Common myeloid progenitor, CD34-positive (primary cell): ENCODE results near the gene PHKG2.

Source experiments
- CTCF ChIA-PET: fragments of 350-600 bp; sonication (Branson Sonifier 250); formaldehyde crosslinking; loops from one replicate; lab custom pipeline; 2021; ENCODE audit warnings: antibody characterized with exemption; lab: Charles Lee
- POLR2A ChIA-PET: fragments of 350-600 bp; sonication (Branson Sonifier 250); formaldehyde crosslinking; loops from one replicate; lab custom pipeline; 2021; ENCODE audit warnings: antibody characterized with exemption; lab: Charles Lee
- DNase-seq, 3 donors: peaks; one replicate each; pipeline versions ENCODE4 v3.0.0 to v3.0.0-alpha.2; 2013
- H3K27ac ChIP-seq, 2 experiments: 1 replicate in 1 of 2; 2 replicates in 1 of 2; pipeline ENCODE4 v1.7.0; 2013; ENCODE audit warnings: inconsistent platforms in 2 of 2, low read length in 2 of 2, mild to moderate bottlenecking in 2 of 2, low read depth in 1 of 2, moderate library complexity in 1 of 2; ENCODE audit not compliant: severe bottlenecking in 2 of 2, insufficient read depth in 1 of 2, poor library complexity in 1 of 2
- H3K27me3 ChIP-seq, 5 experiments: replicated peaks in 2 of 5; 1 replicate in 3 of 5; 2 replicates in 2 of 5; pipeline versions ENCODE4 v1.6.1 to v1.7.0; 2013; ENCODE audit warnings: low read length in 4 of 5, mild to moderate bottlenecking in 2 of 5, moderate library complexity in 2 of 5, inconsistent platforms in 1 of 5; ENCODE audit not compliant: insufficient read depth in 5 of 5, control insufficient read depth in 4 of 5
- H3K36me3 ChIP-seq, 4 experiments: 1 replicate in 2 of 4; 2 replicates in 2 of 4; pipeline versions ENCODE4 v1.6.1 to v1.7.0; 2013; ENCODE audit warnings: low read length in 3 of 4, control low read depth in 1 of 4, mild to moderate bottlenecking in 1 of 4; ENCODE audit not compliant: control insufficient read depth in 4 of 4, insufficient read depth in 4 of 4
- H3K4me1 ChIP-seq, 4 experiments: 1 replicate in 3 of 4; 2 replicates in 1 of 4; pipeline versions ENCODE4 v1.6.1 to v1.7.1; 2013; ENCODE audit warnings: low read length in 3 of 4, mild to moderate bottlenecking in 3 of 4, control low read depth in 1 of 4, inconsistent platforms in 1 of 4, moderate library complexity in 1 of 4; ENCODE audit not compliant: control insufficient read depth in 4 of 4, insufficient read depth in 4 of 4; ENCODE audit errors: control extremely low read depth in 1 of 4
- H3K4me3 ChIP-seq, 7 experiments: 1 replicate in 4 of 7; 2 replicates in 3 of 7; pipeline versions ENCODE4 v1.5.1 to v1.7.0; 2013; ENCODE audit warnings: mild to moderate bottlenecking in 7 of 7, low read length in 6 of 7, moderate library complexity in 6 of 7, inconsistent platforms in 2 of 7, low read depth in 2 of 7, control low read depth in 1 of 7; ENCODE audit not compliant: insufficient read depth in 4 of 7, control insufficient read depth in 1 of 7; ENCODE audit errors: extremely low read depth in 1 of 7
- H3K9me3 ChIP-seq, 5 experiments: 1 replicate in 4 of 5; 2 replicates in 1 of 5; pipeline versions ENCODE4 v1.6.1 to v1.7.1; 2013; ENCODE audit warnings: low read length in 4 of 5, mild to moderate bottlenecking in 2 of 5, inconsistent platforms in 1 of 5, low read depth in 1 of 5, moderate library complexity in 1 of 5; ENCODE audit not compliant: control insufficient read depth in 4 of 5, insufficient read depth in 2 of 5; ENCODE audit errors: control extremely low read depth in 1 of 5
- WGBS: methylation state at CpG from one replicate; pipeline ENCODE4 v1.1.5; 2013; ENCODE audit not compliant: insufficient coverage; 5-methylcytosine and 5-hydroxymethylcytosine counted together

The PHKG2 gene

GRCh38 chr16:30725418-30725792, 22.8 kb upstream of the PHKG2 start:
- DNase-seq = no peak
- Histone ChIP-seq H3K27ac (peak overlapping the region in 1 of 2 experiments; percentile 55), H3K27me3 (no peaks in the 10 kb centered on the region), H3K9me3 (no peaks in the 10 kb centered on the region), H3K36me3 (peaks cover 26 to 87% (median 64%) of the 10 kb centered on the region in 4 experiments), H3K4me3 (no peak overlapping the region), H3K4me1 (peaks cover 0 to 8% (median 4%) of the 10 kb centered on the region in 4 experiments)
- POLR2A ChIA-PET = interaction anchor here (0.7 kb wide), 1 partner anchor 35 kb away, joined by 3 read pairs; no protein-coding TSS in a partner anchor
- CTCF ChIA-PET = no interaction called here
- WGBS = no CpG with 5 or more reads among the region's 3 CpGs

DNA sequence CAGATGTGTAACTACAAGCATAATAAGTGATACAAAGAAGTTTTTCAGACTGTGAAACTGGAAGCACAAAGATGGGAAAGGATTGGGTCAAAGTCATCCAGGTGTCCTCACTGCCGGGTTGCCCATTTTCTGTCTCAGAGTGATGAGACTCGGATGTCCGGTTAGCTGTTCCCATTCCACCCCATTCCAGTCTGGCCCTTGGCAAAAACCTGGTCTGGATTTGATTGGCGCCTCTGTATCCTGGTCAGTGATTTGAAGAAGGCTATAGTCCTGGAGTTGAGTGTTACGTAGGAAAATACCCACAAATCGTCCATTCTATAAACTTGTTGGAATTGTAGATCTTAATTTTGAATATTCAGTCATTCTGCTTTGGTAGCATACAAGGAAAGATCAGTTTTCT, 19.9 kb upstream of the PHKG2 start:
- ChIA-PET POLR2A (no interaction called here), CTCF (interaction anchor here (0.8 kb wide), 1 partner anchor 22 kb away, joined by 3 read pairs; no protein-coding TSS in a partner anchor)
- Histone ChIP-seq H3K4me3 (no peak overlapping the region), H3K27me3 (no peaks in the 10 kb centered on the region), H3K9me3 (no peaks in the 10 kb centered on the region), H3K27ac (no peak overlapping the region), H3K4me1 (peaks cover 0 to 8% (median 4%) of the 10 kb centered on the region in 4 experiments), H3K36me3 (peaks cover 34 to 86% (median 55%) of the 10 kb centered on the region in 4 experiments)
- WGBS = 100% methylated on average over 2 of the region's 6 CpGs
- DNase-seq = no peak

DNA sequence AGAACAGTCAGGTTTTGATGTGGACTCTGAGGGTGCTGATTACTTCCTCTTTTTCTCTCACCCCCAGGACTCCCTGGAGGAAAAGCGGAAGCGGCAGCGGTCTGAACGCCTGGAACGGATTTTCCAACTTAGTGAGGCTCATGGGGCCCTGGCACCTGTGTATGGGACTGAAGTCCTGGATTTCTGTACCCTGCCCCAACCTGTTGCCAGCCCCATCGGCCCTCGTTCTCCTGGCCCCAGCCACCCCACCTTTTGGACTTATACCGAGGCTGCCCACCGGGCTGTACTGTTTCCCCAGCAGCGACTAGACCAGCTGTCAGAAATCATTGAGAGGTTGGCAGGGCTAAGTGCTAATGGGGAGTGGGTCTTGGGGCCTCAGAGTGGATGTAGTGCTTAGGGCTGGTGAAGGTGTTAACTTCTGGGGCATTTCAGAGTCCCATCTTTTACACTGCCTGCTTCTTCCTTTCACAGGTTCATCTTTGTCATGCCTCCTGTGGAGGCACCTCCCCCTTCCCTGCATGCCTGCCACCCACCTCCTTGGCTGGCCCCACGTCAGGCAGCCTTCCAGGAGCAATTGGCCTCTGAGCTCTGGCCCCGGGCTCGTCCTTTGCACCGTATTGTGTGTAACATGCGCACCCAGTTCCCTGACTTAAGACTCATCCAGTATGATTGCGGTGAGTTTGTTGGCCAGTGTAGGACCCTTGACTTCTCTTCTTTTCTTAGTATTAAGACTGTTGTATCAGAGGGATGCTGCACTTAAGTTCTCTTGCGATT, 19.1 kb upstream of the PHKG2 start:
- peaks cover 0 to 8% (median 4%) of the 10 kb centered on the region in 4 experiments for H3K4me1 ChIP-seq
- H3K9me3 ChIP-seq = no peaks in the 10 kb centered on the region
- peaks cover 36 to 86% (median 57%) of the 10 kb centered on the region in 4 experiments for H3K36me3 ChIP-seq
- CTCF ChIA-PET = interaction anchor here (1.3 kb wide), 1 partner anchor 17 kb away, joined by 3 read pairs; no protein-coding TSS in a partner anchor
- peak in 2 of 3 donors; percentile 27 to 33 for DNase-seq
- POLR2A ChIA-PET = no interaction called here
- H3K27me3 ChIP-seq = no peaks in the 10 kb centered on the region
- no peak overlapping the region for H3K4me3 ChIP-seq
- peak overlapping the region in 1 of 2 experiments; percentile 16 for H3K27ac ChIP-seq
- WGBS = 70% methylated on average over 15 of the region's 17 CpGs

- H3K36me3 ChIP-seq = peaks cover 34 to 80% (median 62%) of the 10 kb centered on the region in 4 experiments
- H3K4me3 ChIP-seq = no peak overlapping the region
- no peak for DNase-seq
- CTCF ChIA-PET = interaction anchor here (0.5 to 2.1 kb wide), 4 partner anchors 10 to 67 kb away, joined by 3 to 6 read pairs (median 4); no protein-coding TSS in a partner anchor
- POLR2A ChIA-PET = interaction anchor here (0.6 kb wide), 1 partner anchor 177 kb away, joined by 3 read pairs; no protein-coding TSS in a partner anchor
- H3K9me3 ChIP-seq = no peaks in the 10 kb centered on the region
- WGBS = 100% methylated on average over 2 of the region's 3 CpGs
- H3K4me1 ChIP-seq = peaks cover 0 to 5% (median 0%) of the 10 kb centered on the region in 4 experiments
- no peak overlapping the region for H3K27ac ChIP-seq
- H3K27me3 ChIP-seq = no peaks in the 10 kb centered on the region
Measured at GRCh38 chr16:30731411-30731810, 16.8 kb upstream of the PHKG2 start.

- CTCF ChIA-PET = interaction anchor here (1.3 to 1.5 kb wide), 3 partner anchors 11 to 16 kb away, joined by 3 to 5 read pairs (median 4); partner anchors contain the start of gene PHKG2
- no peak for DNase-seq
- H3K4me1 ChIP-seq = no peaks in the 10 kb centered on the region
- H3K27me3 ChIP-seq = no peaks in the 10 kb centered on the region
- POLR2A ChIA-PET = no interaction called here
- no peaks in the 10 kb centered on the region for H3K9me3 ChIP-seq
- H3K4me3 ChIP-seq = no peak overlapping the region
- over 99% methylated on average over 14 of the region's 17 CpGs for WGBS
- peaks cover 35 to 91% (median 70%) of the 10 kb centered on the region in 4 experiments for H3K36me3 ChIP-seq
- H3K27ac ChIP-seq = no peak overlapping the region
Measured at GRCh38 chr16:30736995-30737793, 11.0 kb upstream of the PHKG2 start.

GRCh38 chr16:30737794-30738648, 10.2 kb upstream of the PHKG2 start:
- H3K27me3 ChIP-seq = no peaks in the 10 kb centered on the region
- H3K4me3 ChIP-seq = no peak overlapping the region
- peaks cover 33 to 86% (median 66%) of the 10 kb centered on the region in 4 experiments for H3K36me3 ChIP-seq
- no peak overlapping the region for H3K27ac ChIP-seq
- WGBS = 96% methylated on average over 19 of the region's 25 CpGs
- no peaks in the 10 kb centered on the region for H3K9me3 ChIP-seq
- H3K4me1 ChIP-seq = no peaks in the 10 kb centered on the region
- DNase-seq = no peak
- ChIA-PET CTCF (interaction anchor here (1.3 to 1.5 kb wide), 3 partner anchors 10 to 16 kb away, joined by 3 to 5 read pairs (median 4); partner anchors contain the start of gene PHKG2), POLR2A (no interaction called here)
